GM10266 (cell line): ENCODE results near the gene MICA.
"Not testable (repeated sequence)": the region's sequence is repeated elsewhere in the genome, so short reads cannot be mapped to it uniquely, and the experiment has no call there.

ENCODE experiments used
- DNase-seq: peaks from one replicate; pipeline ENCODE4 v3.0.0; 2012; ENCODE audit errors: extremely low spot score
- CTCF ChIP-seq: IDR thresholded peaks from 2 replicates; pipeline ENCODE4 v1.5.1; 2012; ENCODE audit warnings: mild to moderate bottlenecking, low read depth; ENCODE audit not compliant: control insufficient read depth, insufficient read depth; ENCODE audit errors: missing control alignments

Gene MICA

GRCh38 chr6:31383149-31383548, 20.2 kb upstream of the MICA start:
- TF ChIP-seq CTCF = no peak

GRCh38 chr6:31385041-31385440, 18.4 kb upstream of the MICA start:
- TF ChIP-seq CTCF = no peak
- no peak for DNase-seq

More at GRCh38 chr6:31383149-31383548, 20.2 kb upstream of the MICA start:
- DNase-seq = no peak

- no peak for DNase-seq
- no peak for TF ChIP-seq CTCF
Observed at GRCh38 chr6:31386099-31386498, 17.3 kb upstream of the MICA start.

GRCh38 chr6:31386977-31387376, 16.4 kb upstream of the MICA start:
- no peak for TF ChIP-seq CTCF

GRCh38 chr6:31388916-31389801, 14.2 kb upstream of the MICA start:
- not testable (repeated sequence) for DNase-seq

More at GRCh38 chr6:31386977-31387376, 16.4 kb upstream of the MICA start:
- no peak for DNase-seq

- not testable (repeated sequence) for DNase-seq
Observed at GRCh38 chr6:31389802-31390132, 13.6 kb upstream of the MICA start.

- no peak for TF ChIP-seq CTCF
- DNase-seq = no peak
Observed at GRCh38 chr6:31393932-31394331, 9.5 kb upstream of the MICA start.

GRCh38 chr6:31394381-31394780, 9.0 kb upstream of the MICA start:
- no peak for TF ChIP-seq CTCF
- no peak for DNase-seq
